ENCODE data around the gene ICAM3. TPM values are rescaled to one million over a fixed set of nuclear protein-coding genes. Genes with fewer than 3 reads are reported as not detected.

The ICAM3 gene
- polyA plus RNA-seq, 1 of the 3 experiments (the other 2 are of a cell fraction): 15.6 TPM

- TF ChIP-seq REST (IDR thresholded peaks at IDR 0.05; ENCODE audit: low read depth, low read length) (no peak), SMC3 (IDR thresholded peaks at IDR 0.05; ENCODE audit: low read depth, low read length) (no peak), RAD21 (IDR thresholded peaks at IDR 0.05; ENCODE audit: low read length) (no peak), ELF1 (IDR thresholded peaks at IDR 0.05) (no peak), MAX (IDR thresholded peaks at IDR 0.05; ENCODE audit: low read depth) (peak; percentile 91), USF2 (IDR thresholded peaks at IDR 0.05; ENCODE audit: borderline replicate concordance, low read depth, low read length) (peak; percentile 91), GABPA (IDR thresholded peaks at IDR 0.05; ENCODE audit: low read depth) (peak; percentile 13; the same call in 1 of the 2 replicates), RXRA (IDR thresholded peaks at IDR 0.05; ENCODE audit: borderline replicate concordance, low read depth) (no peak), EZH2phosphoT487 (IDR thresholded peaks at IDR 0.05; ENCODE audit: borderline replicate concordance, low read depth) (no peak), NRF1 (IDR thresholded peaks at IDR 0.05; ENCODE audit: low read depth, low read length) (peak; percentile 82), RFX5 (IDR thresholded peaks at IDR 0.05; ENCODE audit: low read length) (no peak; the same call in 1 of the 2 replicates), FOXJ3 (CRISPR knock-in tag; IDR thresholded peaks at IDR 0.05) (no peak), MEF2A (IDR thresholded peaks at IDR 0.05; ENCODE audit: borderline replicate concordance, low read depth) (no peak), GATA2 (CRISPR knock-in tag; IDR thresholded peaks at IDR 0.05) (no peak), SIN3A (IDR thresholded peaks at IDR 0.05; ENCODE audit: borderline replicate concordance, low read depth, low read length) (peak; percentile 91), MXI1 (IDR thresholded peaks at IDR 0.05; ENCODE audit: low read depth, low read length) (peak; percentile 100), TAF1 (IDR thresholded peaks at IDR 0.05; ENCODE audit: borderline replicate concordance, low read depth, low read length) (peak; percentile 63; the same call in 1 of the 2 replicates), CHD2 (IDR thresholded peaks at IDR 0.05; ENCODE audit: low read length, partially characterized antibody) (no peak), FOXM1 (IDR thresholded peaks at IDR 0.05; ENCODE audit: low read depth) (no peak)
These were observed 23.8 kb downstream of the ICAM3 start, which contains the start of gene FDX2 (continued) for GRCh38 chr19:10315335-10316214.
